Ishikawa (cell line): ENCODE data around the gene MAPK6.

Source experiments
- EGR1 ChIP-seq: IDR thresholded peaks from 2 replicates; pipeline ENCODE4 v1.6.1; 2012
- FOXM1 ChIP-seq: IDR thresholded peaks from 2 replicates; pipeline ENCODE4 v1.6.1; 2012; ENCODE audit warnings: low read depth, borderline replicate concordance
- RAD21 ChIP-seq: IDR thresholded peaks from 2 replicates; pipeline ENCODE4 v1.6.1; 2012; ENCODE audit warnings: low read depth
- REST ChIP-seq: IDR thresholded peaks from 2 replicates; pipeline ENCODE4 v1.6.1; 2012; ENCODE audit warnings: low read depth, mild to moderate bottlenecking
- TAF1 ChIP-seq: IDR thresholded peaks from 2 replicates; pipeline ENCODE4 v1.6.1; 2012; ENCODE audit warnings: low read depth, mild to moderate bottlenecking
- TCF12 ChIP-seq: IDR thresholded peaks from 2 replicates; pipeline ENCODE4 v1.6.1; 2012; ENCODE audit warnings: low read depth
- TEAD4 ChIP-seq: IDR thresholded peaks from 2 replicates; pipeline ENCODE4 v1.6.1; 2012
- USF1 ChIP-seq: IDR thresholded peaks from 2 replicates; pipeline ENCODE4 v1.6.1; 2012
- YY1 ChIP-seq: IDR thresholded peaks from 2 replicates; pipeline ENCODE4 v1.6.1; 2012; ENCODE audit warnings: low read depth
- ZBTB7A ChIP-seq: IDR thresholded peaks from 2 replicates; pipeline ENCODE4 v1.6.1; 2012; ENCODE audit warnings: low read depth

GRCh38 chr15:52085299-52085698 is 66.3 kb downstream of the MAPK6 start:
- TF ChIP-seq TCF12 (no peak), RAD21 (no peak), ZBTB7A (no peak), FOXM1 (no peak), YY1 (0 out of 2 replicates have a peak, but pooled peaks have one; percentile 38), USF1 (no peak), TAF1 (no peak), EGR1 (no peak), REST (no peak), TEAD4 (peak; percentile 53; the same call in 1 of the 2 replicates)
